Ovary (tissue), 9 donors: Measurements from ENCODE around the gene ACO2. TPM values are rescaled to one million over a fixed set of nuclear protein-coding genes. Genes with fewer than 3 reads are reported as not detected.

Experiments
- DNase-seq, 5 donors: peaks; one replicate each; pipeline ENCODE4 v3.0.0-alpha.2; 2019 to 2020
- H3K27ac ChIP-seq, 2 donors: fragments of 200-600 bp; one replicate each; pipeline versions ENCODE4 v1.5.1 to v1.8.0; 2019 to 2022
- H3K27me3 ChIP-seq: fragments of 200-600 bp; one replicate; pipeline ENCODE4 v1.8.0; 2022
- H3K36me3 ChIP-seq: fragments of 200-600 bp; sonication (generic); one replicate; pipeline ENCODE4 v1.5.1; 2019
- H3K4me1 ChIP-seq: one replicate; pipeline ENCODE4 v1.8.1; 2013; ENCODE audit warnings: mild to moderate bottlenecking, moderate library complexity; ENCODE audit not compliant: insufficient read depth
- H3K4me3 ChIP-seq: fragments of 200-600 bp; sonication (generic); one replicate; pipeline ENCODE4 v1.5.1; 2017
- H3K9me3 ChIP-seq, 2 donors: fragments of 200-600 bp in 1 of 2; sonication (generic) in 1 of 2; one replicate each; pipeline versions ENCODE4 v1.5.1 to v1.8.1; 2013 to 2019; ENCODE audit warnings: mild to moderate bottlenecking in 1 of 2, moderate library complexity in 1 of 2
- EP300 ChIP-seq: sonication (generic); formaldehyde crosslinking; IDR thresholded peaks from one replicate; pipeline ENCODE4 v1.6.1; 2017; ENCODE audit warnings: antibody characterized with exemption
- POLR2A ChIP-seq: fragments of 450-650 bp; IDR thresholded peaks from one replicate; pipeline ENCODE4 v1.6.1; 2017; ENCODE audit warnings: antibody characterized with exemption, mild to moderate bottlenecking, moderate library complexity
- WGBS, 3 donors: extraction: QIAGEN DNeasy Blood & Tissue Kit in 1 of 3; methylation state at CpG; one replicate each; pipeline versions ENCODE4 v1.1.5 to v1.1.7; 2013 to 2017; 5-methylcytosine and 5-hydroxymethylcytosine counted together
- intact Hi-C, 4 donors: fragments of 100-400 bp; cut with DNase I; formaldehyde crosslinking; loops; one replicate each; pipeline versions ENCODE4 v1.11.0 to v1.15.1; 2022 to 2023
- polyA plus RNA-seq, 2 donors: library from polyadenylated mRNA; stranded (reverse); fragments of 200-250 nt in 1 of 2; fragments of 350-450 nt in 1 of 2; fragmentation: Illumina TruSeq in 1 of 2; extraction: RNeasy Lipid Tissue Mini Kit (QIAGEN cat#74804) in 1 of 2; gene quantifications; one replicate each; pipeline ENCODE4 v1.2.3, GENCODE V29; 2013 to 2014
- total RNA-seq, 7 donors: library from RNA; depleted of rRNA in 2 of 7; stranded (reverse); fragments of >200 nt in 2 of 7; fragmentation: NEBNext Ultra II Directional in 3 of 7; extraction: Animal tissue kit (Norgen Biotek cat#: 25700) in 3 of 7; gene quantifications; one replicate each; pipeline versions ENCODE4 v1.1.0 to v1.2.4, GENCODE V29; 2016 to 2023
- TF ChIP-seq, protein P1 (sequence below), 3 donors: fragments of 450-650 bp in 2 of 3; fragments of 200-600 bp in 1 of 3; IDR thresholded peaks; one replicate each; pipeline versions ENCODE4 v1.5.1 to v1.8.0; 2016 to 2022; ENCODE audit warnings: antibody characterized with exemption in 3 of 3, mild to moderate bottlenecking in 1 of 3
- donor health status: DM: no; HTN: no; CAD: no; lungs with moderate emphysema.
- donor health status: DM: no; HTN: no; CAD: no.
- donor health status: Bipolar disorder and iron deficiency.
- donor health status: DM: yes; HTN: yes; CAD: no.
- donor health status: DM: no; HTN: no; CAD: no.
- donor health status: DM: yes; HTN: yes; CAD: no.

The ACO2 gene
- total and polyA plus RNA-seq, 9 donors, result 20.6 to 99.1 (median 50.7) TPM

DNA sequence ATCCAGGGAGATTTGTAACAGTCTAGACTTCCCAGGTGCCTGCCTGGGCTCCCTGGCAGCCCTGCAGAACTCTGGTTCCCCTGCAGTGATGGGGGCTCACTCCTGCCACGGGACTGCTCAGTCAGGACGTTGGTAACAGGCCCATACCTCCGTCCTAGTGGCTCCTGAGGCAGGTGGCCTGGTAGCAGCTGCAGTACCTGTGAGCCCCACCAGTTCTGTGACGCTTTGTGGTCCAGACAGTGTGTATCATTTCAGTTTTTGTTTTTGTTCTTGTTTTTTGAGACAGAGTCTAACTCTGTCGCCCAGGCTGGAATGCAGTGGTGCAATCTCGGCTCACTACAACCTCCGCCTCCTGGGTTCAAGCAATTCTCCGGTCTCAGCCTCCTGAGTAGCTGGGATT lies 47.5 kb downstream of the ACO2 start:
- DNase-seq, result no peak
- Histone ChIP-seq H3K27me3 (no peaks in the 10 kb centered on the region), H3K4me3 (no peak overlapping the region), H3K4me1 (peaks cover 9% of the 10 kb centered on the region), H3K27ac (no peak overlapping the region), H3K9me3 (no peaks in the 10 kb centered on the region), H3K36me3 (no peaks in the 10 kb centered on the region)
- 83 to 90% (median 88%) methylated on average over 8 of the region's 8 CpGs for WGBS, 3 donors
- intact Hi-C loops, result loop anchor here (2.0 to 10.0 kb wide), 4 partner anchors 110 to 592 kb away; no protein-coding TSS in a partner anchor
- no peak for TF ChIP-seq EP300
- TF ChIP-seq, protein P1, sequence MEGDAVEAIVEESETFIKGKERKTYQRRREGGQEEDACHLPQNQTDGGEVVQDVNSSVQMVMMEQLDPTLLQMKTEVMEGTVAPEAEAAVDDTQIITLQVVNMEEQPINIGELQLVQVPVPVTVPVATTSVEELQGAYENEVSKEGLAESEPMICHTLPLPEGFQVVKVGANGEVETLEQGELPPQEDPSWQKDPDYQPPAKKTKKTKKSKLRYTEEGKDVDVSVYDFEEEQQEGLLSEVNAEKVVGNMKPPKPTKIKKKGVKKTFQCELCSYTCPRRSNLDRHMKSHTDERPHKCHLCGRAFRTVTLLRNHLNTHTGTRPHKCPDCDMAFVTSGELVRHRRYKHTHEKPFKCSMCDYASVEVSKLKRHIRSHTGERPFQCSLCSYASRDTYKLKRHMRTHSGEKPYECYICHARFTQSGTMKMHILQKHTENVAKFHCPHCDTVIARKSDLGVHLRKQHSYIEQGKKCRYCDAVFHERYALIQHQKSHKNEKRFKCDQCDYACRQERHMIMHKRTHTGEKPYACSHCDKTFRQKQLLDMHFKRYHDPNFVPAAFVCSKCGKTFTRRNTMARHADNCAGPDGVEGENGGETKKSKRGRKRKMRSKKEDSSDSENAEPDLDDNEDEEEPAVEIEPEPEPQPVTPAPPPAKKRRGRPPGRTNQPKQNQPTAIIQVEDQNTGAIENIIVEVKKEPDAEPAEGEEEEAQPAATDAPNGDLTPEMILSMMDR (IDR thresholded peaks at IDR 0.05), result no peak
- TF ChIP-seq POLR2A, result no peak

DNA sequence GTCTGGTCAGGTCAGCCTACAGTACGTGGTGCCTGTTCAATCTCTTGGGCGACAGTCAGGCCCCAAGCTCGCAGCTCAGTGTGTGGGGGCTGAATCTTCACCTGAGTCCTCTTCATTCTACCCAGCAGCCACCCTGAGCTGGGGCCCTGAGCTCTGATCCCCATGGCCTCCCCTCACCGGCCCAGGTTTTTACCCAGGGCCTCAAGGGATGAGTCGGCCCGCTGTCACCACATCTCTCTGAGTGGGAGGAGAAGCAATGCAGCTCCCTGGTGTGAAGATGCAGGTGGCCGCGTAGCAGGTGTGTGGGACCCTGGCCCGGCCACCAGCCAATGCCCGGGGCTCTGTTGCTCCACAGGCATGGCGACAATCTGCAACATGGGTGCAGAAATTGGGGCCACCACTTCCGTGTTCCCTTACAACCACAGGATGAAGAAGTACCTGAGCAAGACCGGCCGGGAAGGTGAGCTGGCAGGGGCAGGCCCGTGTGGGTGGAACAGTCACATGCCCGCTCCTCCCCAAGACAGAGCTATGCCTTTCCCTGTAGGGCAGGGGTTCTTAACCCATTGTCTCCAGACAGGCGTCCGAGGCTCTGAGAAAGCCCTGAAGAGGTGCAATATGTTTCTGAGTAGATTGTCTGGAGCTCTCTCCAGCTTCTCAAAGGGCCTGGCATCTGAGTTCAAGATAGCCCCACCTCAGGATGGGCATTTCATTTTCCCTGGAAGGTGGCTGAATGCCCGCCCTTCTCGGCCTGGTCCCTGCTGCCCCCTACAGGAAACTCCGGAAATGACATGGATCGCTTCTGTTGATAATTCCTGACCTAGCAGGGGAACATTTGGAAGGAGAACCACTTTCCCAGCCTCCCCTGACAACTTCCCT lies 48.5 kb downstream of the ACO2 start:
- TF ChIP-seq EP300 (no peak), POLR2A (no peak)
- TF ChIP-seq, protein P1 (IDR thresholded peaks at IDR 0.05), result peak; percentile 83 to 89 (median 86)
- Histone ChIP-seq H3K27me3 (no peaks in the 10 kb centered on the region), H3K4me1 (peaks cover 8% of the 10 kb centered on the region), H3K36me3 (no peaks in the 10 kb centered on the region), H3K4me3 (no peak overlapping the region), H3K9me3 (no peaks in the 10 kb centered on the region), H3K27ac (no peak overlapping the region)
- intact Hi-C loops, result loop anchor here (2.0 to 10.0 kb wide), 4 partner anchors 111 to 593 kb away; no protein-coding TSS in a partner anchor
- WGBS, 3 donors, result 49 to 54% (median 50%) methylated on average over 21 to 22 of the region's 22 CpGs
- peak; percentile 72 to 86 (median 84) for DNase-seq

DNA sequence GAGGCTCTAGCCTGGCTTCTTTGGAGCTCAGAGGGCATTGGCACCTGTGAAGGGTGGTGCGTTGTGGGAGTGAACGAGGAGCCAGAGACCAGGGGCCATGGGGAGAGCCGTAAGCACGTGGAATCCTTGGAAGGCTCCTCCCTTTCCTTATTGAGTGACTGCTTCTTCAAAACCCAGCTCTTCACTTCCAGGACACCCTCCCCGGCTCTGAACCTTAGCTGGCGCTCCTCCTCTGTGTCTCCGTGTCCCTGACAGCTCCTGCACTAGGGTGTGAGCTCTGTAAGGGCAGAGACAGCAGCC lies 49.1 kb downstream of the ACO2 start:
- TF ChIP-seq EP300 (no peak), POLR2A (no peak)
- TF ChIP-seq, protein P1 (IDR thresholded peaks at IDR 0.05), result no peak
- no peaks in the 10 kb centered on the region for H3K36me3 ChIP-seq
- no peak overlapping the region for H3K4me3 ChIP-seq
- H3K9me3 ChIP-seq, result no peaks in the 10 kb centered on the region
- no peak overlapping the region for H3K27ac ChIP-seq
- 39 to 60% (median 47%) methylated on average over 7 of the region's 7 CpGs for WGBS, 3 donors
- no peak for DNase-seq
- H3K27me3 ChIP-seq, result no peaks in the 10 kb centered on the region
- peaks cover 6% of the 10 kb centered on the region for H3K4me1 ChIP-seq
- intact Hi-C loops, result loop anchor here in 3 of 4 donors (5.0 to 10.0 kb wide), 2 partner anchors 116 to 593 kb away; no protein-coding TSS in a partner anchor

DNA sequence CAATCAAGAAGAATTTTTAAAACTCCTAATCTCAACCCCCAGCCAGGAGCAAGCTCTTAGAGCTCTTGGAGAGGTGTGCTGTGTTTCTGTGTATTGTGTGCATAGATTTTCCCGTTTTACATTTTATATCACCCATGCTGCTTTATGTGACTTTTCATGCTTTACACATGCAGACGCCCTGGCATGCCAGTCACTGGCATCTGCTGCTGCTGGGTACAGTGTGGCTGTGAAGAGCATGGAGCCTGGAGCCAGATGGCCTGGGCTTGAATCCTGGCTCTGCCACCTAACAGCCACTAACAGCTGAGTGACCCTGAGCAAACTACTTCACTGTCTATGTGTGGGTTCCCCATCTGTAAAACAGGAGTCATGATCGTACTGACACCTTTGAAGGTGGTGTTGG lies 52.2 kb downstream of the ACO2 start:
- no peaks in the 10 kb centered on the region for H3K27me3 ChIP-seq
- H3K9me3 ChIP-seq, result no peaks in the 10 kb centered on the region
- H3K27ac ChIP-seq, result no peak overlapping the region
- no peak for DNase-seq
- H3K36me3 ChIP-seq, result no peaks in the 10 kb centered on the region
- TF ChIP-seq EP300 (no peak), POLR2A (no peak)
- TF ChIP-seq, protein P1 (IDR thresholded peaks at IDR 0.05), result no peak
- H3K4me1 ChIP-seq, result peaks cover 27% of the 10 kb centered on the region
- H3K4me3 ChIP-seq, result no peak overlapping the region
- intact Hi-C loops, result no loop called here
- 67 to 87% (median 73%) methylated on average over 3 of the region's 3 CpGs for WGBS, 3 donors
